Endothelial cell (in vitro differentiated cells): ENCODE data around the gene TCEAL3. TPM values are rescaled to one million over a fixed set of nuclear protein-coding genes. Genes with fewer than 3 reads are reported as not detected.
"Not testable (repeated sequence)": the region's sequence is repeated elsewhere in the genome, so short reads cannot be mapped to it uniquely, and the experiment has no call there.

ENCODE experiments used
- DNase-seq: peaks from one replicate; pipeline ENCODE4 v3.0.0; 2021; ENCODE audit warnings: low spot score
- H3K27ac Mint-ChIP-seq: one replicate; pipeline ENCODE4 v1.8.0; 2021; ENCODE audit warnings: mixed read lengths, inconsistent platforms; ENCODE audit not compliant: unreplicated experiment
- H3K27me3 Mint-ChIP-seq: one replicate; pipeline ENCODE4 v1.8.0; 2021; ENCODE audit warnings: mild to moderate bottlenecking, moderate library complexity, mixed read lengths, inconsistent platforms; ENCODE audit not compliant: unreplicated experiment
- H3K36me3 Mint-ChIP-seq: one replicate; pipeline ENCODE4 v1.8.0; 2021; ENCODE audit warnings: mild to moderate bottlenecking, low read depth, mixed read lengths, inconsistent platforms; ENCODE audit not compliant: unreplicated experiment
- H3K4me1 Mint-ChIP-seq: one replicate; pipeline ENCODE4 v1.8.0; 2021; ENCODE audit warnings: mild to moderate bottlenecking, mixed read lengths, inconsistent platforms; ENCODE audit not compliant: unreplicated experiment
- H3K4me3 Mint-ChIP-seq: one replicate; pipeline ENCODE4 v1.8.0; 2021; ENCODE audit warnings: mild to moderate bottlenecking, mixed read lengths, inconsistent platforms; ENCODE audit not compliant: unreplicated experiment
- H3K9me3 Mint-ChIP-seq: one replicate; pipeline ENCODE4 v1.8.0; 2021; ENCODE audit warnings: mixed read lengths, inconsistent platforms; ENCODE audit not compliant: unreplicated experiment
- total RNA-seq: library from RNA; stranded (reverse); fragmentation: NEBNext Ultra II Directional; extraction: Animal tissue kit (Norgen Biotek cat#: 25700); gene quantifications from one replicate; pipeline ENCODE4 v1.2.1, GENCODE V29; 2021; ENCODE audit not compliant: unreplicated experiment
- TF ChIP-seq, protein P1 (sequence below): fragments of 200-600 bp; sonication (generic); IDR thresholded peaks from one replicate; pipeline ENCODE4 v1.5.0; 2021; ENCODE audit warnings: antibody characterized with exemption; ENCODE audit not compliant: unreplicated experiment

Gene TCEAL3
- total RNA-seq, 1 donor from 2014 or later = 12.2 TPM

DNA sequence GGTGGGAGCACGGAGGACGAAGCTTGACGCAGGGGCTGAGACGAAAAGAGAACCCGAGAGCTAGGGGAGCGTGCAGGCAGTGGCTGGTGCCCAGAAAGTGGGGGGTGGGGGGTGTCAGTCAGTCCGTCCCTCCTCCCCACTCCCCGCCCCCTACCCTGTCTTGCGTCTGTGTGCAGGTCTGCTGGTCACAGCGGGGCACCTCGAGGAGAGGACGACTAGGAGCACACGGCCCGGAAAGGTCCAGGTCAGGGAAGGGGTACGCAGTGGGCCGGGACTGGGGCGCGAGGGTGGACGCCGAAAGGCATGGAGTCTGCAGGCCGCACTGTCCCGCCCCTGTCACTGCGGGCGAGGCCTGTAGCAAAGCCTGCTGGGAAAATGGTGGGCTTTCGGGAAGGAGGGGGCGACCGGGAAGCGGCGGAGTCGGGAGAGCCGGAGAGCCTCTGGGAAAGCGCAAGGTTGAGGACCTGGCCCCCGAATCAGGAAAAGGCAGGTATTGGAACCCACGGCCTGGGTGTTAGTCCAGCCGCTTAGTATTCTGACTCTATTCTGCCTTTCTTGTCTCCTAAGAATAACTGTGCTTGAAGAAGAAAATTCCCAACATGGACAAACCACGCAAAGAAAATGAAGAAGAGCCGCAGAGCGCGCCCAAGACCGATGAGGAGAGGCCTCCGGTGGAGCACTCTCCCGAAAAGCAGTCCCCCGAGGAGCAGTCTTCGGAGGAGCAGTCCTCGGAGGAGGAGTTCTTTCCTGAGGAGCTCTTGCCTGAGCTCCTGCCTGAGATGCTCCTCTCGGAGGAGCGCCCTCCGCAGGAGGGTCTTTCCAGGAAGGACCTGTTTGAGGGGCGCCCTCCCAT is 21.8 kb downstream of the TCEAL3 start:
- TF ChIP-seq, protein P1, sequence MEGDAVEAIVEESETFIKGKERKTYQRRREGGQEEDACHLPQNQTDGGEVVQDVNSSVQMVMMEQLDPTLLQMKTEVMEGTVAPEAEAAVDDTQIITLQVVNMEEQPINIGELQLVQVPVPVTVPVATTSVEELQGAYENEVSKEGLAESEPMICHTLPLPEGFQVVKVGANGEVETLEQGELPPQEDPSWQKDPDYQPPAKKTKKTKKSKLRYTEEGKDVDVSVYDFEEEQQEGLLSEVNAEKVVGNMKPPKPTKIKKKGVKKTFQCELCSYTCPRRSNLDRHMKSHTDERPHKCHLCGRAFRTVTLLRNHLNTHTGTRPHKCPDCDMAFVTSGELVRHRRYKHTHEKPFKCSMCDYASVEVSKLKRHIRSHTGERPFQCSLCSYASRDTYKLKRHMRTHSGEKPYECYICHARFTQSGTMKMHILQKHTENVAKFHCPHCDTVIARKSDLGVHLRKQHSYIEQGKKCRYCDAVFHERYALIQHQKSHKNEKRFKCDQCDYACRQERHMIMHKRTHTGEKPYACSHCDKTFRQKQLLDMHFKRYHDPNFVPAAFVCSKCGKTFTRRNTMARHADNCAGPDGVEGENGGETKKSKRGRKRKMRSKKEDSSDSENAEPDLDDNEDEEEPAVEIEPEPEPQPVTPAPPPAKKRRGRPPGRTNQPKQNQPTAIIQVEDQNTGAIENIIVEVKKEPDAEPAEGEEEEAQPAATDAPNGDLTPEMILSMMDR = no peak
- Mint-ChIP-seq H3K36me3 (no peaks in the 10 kb centered on the region), H3K4me1 (peaks cover 5% of the 10 kb centered on the region), H3K27me3 (no peaks in the 10 kb centered on the region), H3K9me3 (no peaks in the 10 kb centered on the region), H3K27ac (peak overlapping the region; percentile 61), H3K4me3 (peak overlapping the region; percentile 90)
- DNase-seq = peak; percentile 57

- H3K4me1 Mint-ChIP-seq = peaks cover 5% of the 10 kb centered on the region
- peak overlapping the region; percentile 90 for H3K4me3 Mint-ChIP-seq
- no peaks in the 10 kb centered on the region for H3K36me3 Mint-ChIP-seq
- H3K27ac Mint-ChIP-seq = peak overlapping the region; percentile 45
- TF ChIP-seq, protein P1 = no peak
- H3K27me3 Mint-ChIP-seq = no peaks in the 10 kb centered on the region
- no peaks in the 10 kb centered on the region for H3K9me3 Mint-ChIP-seq
- no peak for DNase-seq
Measured at GRCh38 chrX:103630171-103630511, 22.4 kb downstream of the TCEAL3 start.

- H3K27ac Mint-ChIP-seq = no peak overlapping the region
- DNase-seq = no peak
- no peak overlapping the region for H3K4me3 Mint-ChIP-seq
- H3K36me3 Mint-ChIP-seq = no peaks in the 10 kb centered on the region
- peaks cover 5% of the 10 kb centered on the region for H3K4me1 Mint-ChIP-seq
- no peaks in the 10 kb centered on the region for H3K27me3 Mint-ChIP-seq
- H3K9me3 Mint-ChIP-seq = no peaks in the 10 kb centered on the region
- TF ChIP-seq, protein P1 = no peak
Measured at GRCh38 chrX:103631145-103631544, 23.4 kb downstream of the TCEAL3 start.

DNA sequence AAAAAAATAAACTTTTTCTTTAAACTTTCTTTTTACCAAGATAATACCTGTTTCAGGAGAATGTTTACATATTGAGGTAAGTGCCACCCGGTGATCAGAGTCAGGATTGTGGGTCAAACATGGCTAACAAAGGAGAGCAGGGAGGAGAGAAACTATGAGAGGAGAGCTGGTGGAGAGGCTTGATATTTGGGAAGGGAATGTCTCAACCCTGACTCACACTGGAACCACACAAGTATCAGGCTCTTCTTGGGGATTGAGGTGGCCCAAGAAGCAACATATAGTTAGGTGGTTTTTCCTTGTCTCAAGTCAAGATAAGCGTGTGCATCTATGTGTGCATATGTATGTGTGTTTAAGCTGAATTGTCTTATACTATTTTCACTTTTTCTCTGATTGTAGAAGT is 27.7 kb downstream of the TCEAL3 start:
- no peaks in the 10 kb centered on the region for H3K36me3 Mint-ChIP-seq
- H3K4me1 Mint-ChIP-seq = no peaks in the 10 kb centered on the region
- no peak overlapping the region for H3K4me3 Mint-ChIP-seq
- H3K27ac Mint-ChIP-seq = no peak overlapping the region
- no peaks in the 10 kb centered on the region for H3K9me3 Mint-ChIP-seq
- TF ChIP-seq, protein P1 = no peak
- H3K27me3 Mint-ChIP-seq = no peaks in the 10 kb centered on the region
- no peak for DNase-seq

GRCh38 chrX:103637604-103638338 is 30.0 kb downstream of the TCEAL3 start:
- Mint-ChIP-seq H3K4me3 (no peak overlapping the region), H3K27me3 (no peaks in the 10 kb centered on the region), H3K36me3 (no peaks in the 10 kb centered on the region), H3K9me3 (no peaks in the 10 kb centered on the region), H3K4me1 (no peaks in the 10 kb centered on the region), H3K27ac (no peak overlapping the region)
- no peak for DNase-seq
- TF ChIP-seq, protein P1 = no peak

- not testable (repeated sequence) for H3K4me3 Mint-ChIP-seq, H3K4me1 Mint-ChIP-seq, H3K27me3 Mint-ChIP-seq, H3K9me3 Mint-ChIP-seq, H3K36me3 Mint-ChIP-seq, H3K27ac Mint-ChIP-seq
- DNase-seq = peak; percentile 38
Measured at GRCh38 chrX:103638479-103639346, 30.9 kb downstream of the TCEAL3 start.
